OCI-LY1 (cell line): ENCODE measurements around the gene PRR4.

Experiments
- CTCF ChIP-seq: fragments of 200-600 bp; sonication (generic), shearing (Covaris generic); IDR thresholded peaks from 2 replicates; pipeline ENCODE4 v1.5.1; 2017; ENCODE audit warnings: mild to moderate bottlenecking, antibody characterized with exemption, low read length, moderate library complexity, mixed read lengths
- EZH2 ChIP-seq: fragments of 200-600 bp; sonication (generic), shearing (Covaris generic); IDR thresholded peaks from 2 replicates; pipeline ENCODE4 v1.8.0; 2017; ENCODE audit warnings: borderline replicate concordance, mixed run types, mild to moderate bottlenecking, antibody characterized with exemption, low read length, moderate library complexity, mixed read lengths

GRCh38 chr12:10867381-10867780 lies 18.1 kb upstream of the PRR4 start:
- TF ChIP-seq CTCF (no peak; the same call in 1 of the 2 replicates), EZH2 (no peak)
